COR-L47 (cell line): ENCODE data around the gene MLLT1.

Experiments
- DNase-seq: peaks from one replicate; lab custom pipeline; 2025; lab: John Stamatoyannopoulos, UW

MLLT1 gene

GRCh38 chr19:6274756-6275155 is 5.0 kb downstream of the MLLT1 start:
- DNase-seq = no peak

GRCh38 chr19:6273701-6274601 is 5.8 kb downstream of the MLLT1 start:
- DNase-seq = no peak

GRCh38 chr19:6272913-6273600 is 6.7 kb downstream of the MLLT1 start:
- no peak for DNase-seq

- DNase-seq = no peak
Measured at GRCh38 chr19:6272411-6272791, 7.4 kb downstream of the MLLT1 start.

- DNase-seq = no peak
Measured at GRCh38 chr19:6271721-6272410, 7.9 kb downstream of the MLLT1 start.

- DNase-seq = no peak
Measured at GRCh38 chr19:6271251-6271650, 8.5 kb downstream of the MLLT1 start.

GRCh38 chr19:6270822-6271221 is 9.0 kb downstream of the MLLT1 start:
- no peak for DNase-seq

- DNase-seq = no peak
Measured at GRCh38 chr19:6270076-6270745, 9.6 kb downstream of the MLLT1 start.

- no peak for DNase-seq
Measured at GRCh38 chr19:6269101-6269886, 10.5 kb downstream of the MLLT1 start.

- DNase-seq = no peak
Measured at GRCh38 chr19:6268382-6268771, 11.4 kb downstream of the MLLT1 start.

GRCh38 chr19:6267552-6268381 is 12.0 kb downstream of the MLLT1 start:
- no peak for DNase-seq

- DNase-seq = no peak
Measured at GRCh38 chr19:6264803-6265202, 15.0 kb downstream of the MLLT1 start.

- DNase-seq = no peak
Measured at GRCh38 chr19:6263735-6264444, 15.9 kb downstream of the MLLT1 start.

- DNase-seq = no peak
Measured at GRCh38 chr19:6263306-6263705, 16.5 kb downstream of the MLLT1 start.

GRCh38 chr19:6262519-6262918 is 17.3 kb downstream of the MLLT1 start:
- no peak for DNase-seq

GRCh38 chr19:6261883-6262282 is 17.9 kb downstream of the MLLT1 start:
- no peak for DNase-seq

- DNase-seq = no peak
Measured at GRCh38 chr19:6260912-6261650, 18.7 kb downstream of the MLLT1 start.

- no peak for DNase-seq
Measured at GRCh38 chr19:6260376-6260775, 19.4 kb downstream of the MLLT1 start.

- no peak for DNase-seq
Measured at GRCh38 chr19:6259312-6259861, 20.4 kb downstream of the MLLT1 start.
